Ishikawa (cell line): ENCODE measurements around the gene CCP110.

Source experiments
- CEBPB ChIP-seq: IDR thresholded peaks from 2 replicates; pipeline ENCODE4 v1.6.1; 2012
- CREB1 ChIP-seq: IDR thresholded peaks from 2 replicates; pipeline ENCODE4 v1.6.1; 2012; ENCODE audit warnings: low read depth
- EGR1 ChIP-seq: IDR thresholded peaks from 2 replicates; pipeline ENCODE4 v1.6.1; 2012
- EP300 ChIP-seq: IDR thresholded peaks from 2 replicates; pipeline ENCODE4 v1.6.1; 2012; ENCODE audit warnings: borderline replicate concordance
- FOXM1 ChIP-seq: IDR thresholded peaks from 2 replicates; pipeline ENCODE4 v1.6.1; 2012; ENCODE audit warnings: low read depth, borderline replicate concordance
- MAX ChIP-seq: IDR thresholded peaks from 2 replicates; pipeline ENCODE4 v1.6.1; 2012
- NFIC ChIP-seq: IDR thresholded peaks from 2 replicates; pipeline ENCODE4 v1.6.1; 2012
- RAD21 ChIP-seq: IDR thresholded peaks from 2 replicates; pipeline ENCODE4 v1.6.1; 2012; ENCODE audit warnings: low read depth
- REST ChIP-seq: IDR thresholded peaks from 2 replicates; pipeline ENCODE4 v1.6.1; 2012; ENCODE audit warnings: low read depth, mild to moderate bottlenecking
- TAF1 ChIP-seq: IDR thresholded peaks from 2 replicates; pipeline ENCODE4 v1.6.1; 2012; ENCODE audit warnings: low read depth, mild to moderate bottlenecking
- TCF12 ChIP-seq: IDR thresholded peaks from 2 replicates; pipeline ENCODE4 v1.6.1; 2012; ENCODE audit warnings: low read depth
- TEAD4 ChIP-seq: IDR thresholded peaks from 2 replicates; pipeline ENCODE4 v1.6.1; 2012
- USF1 ChIP-seq: IDR thresholded peaks from 2 replicates; pipeline ENCODE4 v1.6.1; 2012
- YY1 ChIP-seq: IDR thresholded peaks from 2 replicates; pipeline ENCODE4 v1.6.1; 2012; ENCODE audit warnings: low read depth
- ZBTB7A ChIP-seq: IDR thresholded peaks from 2 replicates; pipeline ENCODE4 v1.6.1; 2012; ENCODE audit warnings: low read depth

Gene CCP110

GRCh38 chr16:19559242-19559910 lies 35.6 kb downstream of the CCP110 start:
- TF ChIP-seq REST (no peak), EGR1 (no peak), RAD21 (peak; percentile 65)

- TF ChIP-seq FOXM1: no peak
Observed at GRCh38 chr16:19560078-19560477, 36.3 kb downstream of the CCP110 start.

- TF ChIP-seq CEBPB (no peak), RAD21 (no peak), REST (no peak), USF1 (no peak), TAF1 (no peak)
Observed at GRCh38 chr16:19563377-19563776, 39.6 kb downstream of the CCP110 start.

- TF ChIP-seq TAF1: no peak
- no peak for TF ChIP-seq EGR1
- TF ChIP-seq FOXM1: no peak
- no peak for TF ChIP-seq NFIC
- TF ChIP-seq TEAD4: no peak
- no peak for TF ChIP-seq YY1
- no peak for TF ChIP-seq ZBTB7A
- TF ChIP-seq EP300: no peak
- no peak for TF ChIP-seq CEBPB
- TF ChIP-seq USF1: no peak
- no peak for TF ChIP-seq MAX
- no peak for TF ChIP-seq REST
- no peak for TF ChIP-seq TCF12
- TF ChIP-seq RAD21: no peak
- TF ChIP-seq CREB1: no peak
Observed at GRCh38 chr16:19566362-19566761, 42.6 kb downstream of the CCP110 start.

GRCh38 chr16:19567560-19567959 lies 43.8 kb downstream of the CCP110 start:
- TF ChIP-seq FOXM1 (no peak), USF1 (no peak), EGR1 (no peak), CEBPB (no peak), TCF12 (no peak), TEAD4 (no peak), ZBTB7A (no peak), RAD21 (no peak), CREB1 (no peak), TAF1 (no peak), NFIC (no peak), YY1 (no peak), EP300 (no peak)
